Activated CD8-positive, alpha-beta memory T cell treated with anti-CD3 and anti-CD28 coated beads, Interleukin-2, amount 50 U/mL, for 1 hour (primary cell): ENCODE results near the gene TRIM8.
A peak's percentile ranks its signal among the peaks of the same experiment; 100 is the strongest.

Experiments used
- DNase-seq: peaks from one replicate; pipeline ENCODE4 v3.0.0-alpha.2; 2020; ENCODE audit errors: extremely low read depth

The TRIM8 gene, protein sequence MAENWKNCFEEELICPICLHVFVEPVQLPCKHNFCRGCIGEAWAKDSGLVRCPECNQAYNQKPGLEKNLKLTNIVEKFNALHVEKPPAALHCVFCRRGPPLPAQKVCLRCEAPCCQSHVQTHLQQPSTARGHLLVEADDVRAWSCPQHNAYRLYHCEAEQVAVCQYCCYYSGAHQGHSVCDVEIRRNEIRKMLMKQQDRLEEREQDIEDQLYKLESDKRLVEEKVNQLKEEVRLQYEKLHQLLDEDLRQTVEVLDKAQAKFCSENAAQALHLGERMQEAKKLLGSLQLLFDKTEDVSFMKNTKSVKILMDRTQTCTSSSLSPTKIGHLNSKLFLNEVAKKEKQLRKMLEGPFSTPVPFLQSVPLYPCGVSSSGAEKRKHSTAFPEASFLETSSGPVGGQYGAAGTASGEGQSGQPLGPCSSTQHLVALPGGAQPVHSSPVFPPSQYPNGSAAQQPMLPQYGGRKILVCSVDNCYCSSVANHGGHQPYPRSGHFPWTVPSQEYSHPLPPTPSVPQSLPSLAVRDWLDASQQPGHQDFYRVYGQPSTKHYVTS

DNA sequence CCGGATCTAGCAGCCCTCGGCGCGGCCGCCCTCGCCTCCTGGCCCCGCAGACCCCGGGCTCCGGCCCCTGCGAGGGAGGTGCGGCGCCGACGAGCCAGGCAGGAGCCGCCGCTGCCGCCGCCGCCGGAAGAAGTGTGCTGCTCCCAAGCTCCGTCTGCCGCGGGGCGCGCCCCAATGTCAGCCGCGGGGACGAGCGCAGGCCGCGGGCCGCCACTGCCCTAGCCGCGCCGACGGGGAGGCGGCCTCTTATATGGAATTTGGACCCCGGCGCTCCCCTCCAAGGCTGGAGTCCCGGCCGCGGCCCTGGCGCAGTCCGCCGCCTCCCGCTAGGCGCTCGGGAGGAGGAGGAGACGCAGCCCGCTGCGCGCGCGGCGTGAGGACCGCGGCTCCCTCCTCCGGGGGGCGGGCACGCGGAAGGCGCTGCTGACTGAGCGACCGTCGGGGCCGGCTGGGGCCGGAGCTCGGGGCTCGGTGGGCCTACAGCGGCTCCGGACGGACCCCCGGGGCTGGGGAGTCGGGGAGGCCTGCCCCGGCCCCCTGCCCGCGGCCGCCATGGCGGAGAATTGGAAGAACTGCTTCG, at the start of gene TRIM8:
Gene TRIM8 (plus strand): TSS at position 414 of the 580 bp plus-strand sequence. CDS start 139 bp downstream, at position 553.
- DNase-seq: no peak

DNA sequence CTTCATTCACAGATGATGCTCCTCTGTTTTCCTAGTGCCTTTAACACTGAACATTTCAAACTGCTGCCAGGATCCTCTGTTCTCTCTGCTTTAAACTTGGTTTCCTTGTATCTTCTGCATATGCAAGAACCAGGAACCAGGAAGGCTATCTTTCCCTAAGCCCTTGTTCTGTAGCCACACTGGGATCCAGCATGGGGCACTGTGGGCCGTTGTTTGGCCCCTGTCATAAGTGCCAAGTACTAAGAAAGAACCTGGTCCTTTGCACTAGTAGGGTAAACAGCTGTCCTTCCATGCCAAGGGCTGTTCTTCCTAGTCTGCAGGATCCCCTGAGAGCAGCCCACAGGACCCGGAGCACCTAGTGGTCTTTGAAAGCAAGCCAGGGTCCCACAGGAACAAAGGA, 49.0 kb upstream of the TRIM8 start:
- no peak for DNase-seq

DNA sequence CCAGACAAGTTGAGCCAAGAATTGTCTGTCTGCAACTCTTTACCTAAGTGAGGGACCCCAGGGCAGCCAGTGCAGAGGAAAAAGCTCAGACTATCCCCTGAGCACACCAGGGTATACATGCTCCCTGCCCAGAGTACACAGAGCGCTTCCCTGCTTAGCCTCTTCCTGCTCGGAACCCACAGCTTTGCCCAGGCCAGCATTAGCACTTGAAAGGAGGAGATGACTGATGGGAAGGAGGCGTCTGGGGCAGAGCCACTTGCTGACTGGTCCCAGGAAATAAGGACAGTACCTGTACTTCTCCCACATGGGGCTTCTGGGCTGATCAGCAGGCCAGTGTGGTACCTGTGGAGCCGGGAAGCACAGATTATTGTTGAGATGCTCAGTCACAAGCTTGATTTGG, 48.4 kb upstream of the TRIM8 start:
- no peak for DNase-seq

DNA sequence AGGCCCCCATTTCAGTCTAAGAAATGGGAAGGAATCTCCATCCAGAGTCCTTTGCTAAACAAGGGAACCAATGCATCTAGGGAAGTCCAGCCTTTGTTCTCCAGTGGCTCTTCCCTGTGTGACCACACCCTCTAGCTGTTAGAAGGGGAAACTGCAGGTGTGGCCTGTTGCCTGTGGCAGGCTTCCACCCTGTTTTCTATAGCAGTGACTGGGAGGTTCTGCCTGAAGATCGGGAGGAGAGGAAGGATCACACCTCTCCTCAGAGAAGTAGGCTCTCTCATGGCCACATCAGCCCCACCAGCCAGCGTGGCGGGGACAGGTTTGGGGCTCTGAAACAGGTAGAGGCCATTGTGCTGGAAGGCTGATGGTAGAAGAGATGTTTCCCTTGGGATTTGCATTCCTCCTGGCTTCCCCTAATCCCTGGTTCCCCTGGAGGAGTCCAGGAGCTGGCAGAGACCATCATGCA, 47.7 kb upstream of the TRIM8 start:
- DNase-seq: no peak

DNA sequence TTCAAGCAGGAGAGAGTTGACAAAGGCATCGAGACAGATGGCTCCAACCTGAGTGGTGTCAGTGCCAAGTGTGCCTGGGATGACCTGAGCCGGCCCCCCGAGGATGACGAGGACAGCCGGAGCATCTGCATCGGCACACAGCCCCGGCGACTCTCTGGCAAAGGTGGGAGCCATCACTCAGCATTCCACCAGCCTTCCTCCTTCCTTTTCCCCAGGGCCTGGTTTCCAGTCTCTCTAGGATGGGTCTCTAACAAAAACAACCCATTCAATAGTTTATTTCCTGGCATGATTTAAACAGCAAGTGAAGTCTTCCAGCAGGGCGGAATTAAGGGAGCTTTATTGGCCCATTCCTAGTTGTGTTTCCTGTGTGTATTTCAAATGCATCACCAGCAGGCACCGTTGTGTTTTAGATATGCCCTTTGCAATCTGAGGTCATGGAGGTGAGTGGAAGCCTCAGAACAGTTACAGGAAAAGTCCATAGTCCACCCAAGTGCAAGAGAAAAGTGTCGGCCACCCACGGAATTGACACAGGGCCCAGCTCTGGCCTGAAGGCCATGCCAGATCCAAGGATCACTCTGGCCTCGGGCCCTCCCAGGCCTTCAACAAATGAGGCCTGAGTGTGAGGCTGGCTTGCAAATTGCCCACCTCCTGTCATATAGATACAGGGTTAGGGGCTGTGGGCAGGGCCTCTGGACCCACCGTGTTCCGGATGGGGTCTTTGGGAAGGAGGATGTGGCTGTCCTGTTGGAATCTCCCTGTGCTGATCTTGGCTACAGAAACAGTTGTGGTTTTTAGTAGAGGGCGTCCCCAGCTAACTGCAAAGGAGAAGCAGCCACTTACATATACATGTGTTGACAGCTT, 46.9 kb upstream of the TRIM8 start:
- no peak for DNase-seq

DNA sequence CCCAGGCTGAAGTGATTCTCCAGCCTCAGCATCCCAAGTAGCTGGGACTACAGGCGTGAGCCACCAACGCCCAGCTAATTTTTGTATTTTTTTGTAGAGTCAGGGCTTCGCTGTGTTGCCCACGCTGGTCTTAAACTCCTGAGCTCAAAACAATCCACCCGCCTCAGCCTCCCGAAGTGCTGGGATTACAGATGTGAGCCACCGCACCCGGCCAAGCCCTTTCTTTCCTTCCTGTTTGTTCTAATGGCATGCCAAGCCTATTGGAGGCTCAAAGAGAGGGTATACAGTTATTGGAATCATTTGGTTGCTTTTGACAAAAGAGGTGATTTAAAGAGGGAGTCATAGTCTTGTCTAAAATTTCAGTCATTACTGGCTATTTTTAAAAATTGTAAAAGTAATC, 46.0 kb upstream of the TRIM8 start:
- no peak for DNase-seq

DNA sequence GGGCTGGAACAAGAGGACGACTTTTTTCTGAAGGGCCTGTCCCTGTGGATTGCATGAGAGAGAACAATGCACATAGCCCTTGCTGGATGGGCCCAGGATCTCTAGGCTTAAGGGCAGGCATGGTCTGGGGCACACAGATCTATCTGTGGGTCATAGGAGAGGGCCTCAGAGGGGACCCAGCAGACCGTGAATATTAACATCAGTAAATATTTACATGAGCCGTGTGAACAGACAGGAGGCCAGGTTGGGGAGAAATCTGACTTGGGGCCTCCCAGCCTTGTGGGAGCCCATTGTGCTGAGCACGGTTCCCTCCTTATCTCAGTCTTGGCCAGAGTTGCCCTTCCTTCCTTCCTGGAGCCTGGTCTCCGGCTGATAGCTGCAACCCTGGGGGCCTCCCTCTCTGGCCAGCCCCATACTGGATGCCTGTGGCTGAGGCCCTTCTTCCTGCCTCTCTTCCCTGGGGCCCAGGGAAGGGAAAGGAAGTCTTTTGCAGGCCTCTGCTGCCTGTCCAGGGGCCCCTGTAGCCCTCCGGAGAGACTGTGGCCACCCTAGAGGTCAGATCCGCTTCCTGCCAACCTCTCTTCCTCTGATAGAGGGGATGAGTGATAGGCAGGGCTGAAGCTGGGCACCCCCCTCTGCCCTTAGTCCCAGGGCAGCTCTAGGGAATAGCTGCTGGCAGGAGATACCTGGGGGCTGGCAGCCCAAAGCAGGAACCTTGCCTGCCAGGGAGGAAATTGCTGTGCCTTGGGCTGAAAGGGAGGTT, 44.5 kb upstream of the TRIM8 start:
- DNase-seq: no peak

DNA sequence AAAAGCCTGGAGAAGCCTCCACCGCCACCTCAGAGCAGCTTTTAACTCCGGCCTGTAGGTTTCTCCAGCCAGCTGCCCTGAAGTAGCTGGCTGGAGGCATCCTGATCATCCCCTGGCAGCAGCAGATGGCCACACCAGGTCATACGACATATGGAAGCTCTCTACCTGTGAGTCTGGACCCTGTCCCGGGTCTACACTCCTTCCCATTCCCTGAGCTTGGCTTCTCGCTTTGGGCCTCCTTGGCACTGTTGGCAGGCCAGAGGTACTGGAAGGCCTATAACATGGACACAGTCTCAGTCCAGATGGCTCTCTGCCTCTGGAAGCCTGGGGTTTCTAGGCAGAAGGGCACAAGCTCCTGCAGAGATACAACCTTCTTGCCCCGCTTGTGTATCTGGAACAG, 43.5 kb upstream of the TRIM8 start:
- no peak for DNase-seq

DNA sequence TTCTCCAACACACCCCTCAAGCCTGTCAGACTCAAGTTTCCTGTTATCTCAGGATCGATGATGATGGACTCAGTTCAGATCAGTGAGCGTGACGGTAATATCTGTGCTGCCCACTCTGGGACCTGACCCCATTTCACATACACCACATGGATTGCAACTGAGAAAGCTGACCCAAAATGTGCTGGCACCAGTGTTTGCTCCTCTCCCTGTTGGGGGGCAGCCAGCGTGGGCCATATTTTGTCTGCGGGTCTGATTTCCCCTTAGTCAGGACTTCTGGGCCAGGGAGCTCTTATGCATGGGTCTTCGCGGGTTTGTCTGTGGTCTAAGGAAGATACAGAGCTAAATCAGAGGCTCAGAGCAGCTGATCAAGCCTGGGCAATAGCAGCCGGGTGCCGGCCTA, 42.6 kb upstream of the TRIM8 start:
- DNase-seq: no peak

DNA sequence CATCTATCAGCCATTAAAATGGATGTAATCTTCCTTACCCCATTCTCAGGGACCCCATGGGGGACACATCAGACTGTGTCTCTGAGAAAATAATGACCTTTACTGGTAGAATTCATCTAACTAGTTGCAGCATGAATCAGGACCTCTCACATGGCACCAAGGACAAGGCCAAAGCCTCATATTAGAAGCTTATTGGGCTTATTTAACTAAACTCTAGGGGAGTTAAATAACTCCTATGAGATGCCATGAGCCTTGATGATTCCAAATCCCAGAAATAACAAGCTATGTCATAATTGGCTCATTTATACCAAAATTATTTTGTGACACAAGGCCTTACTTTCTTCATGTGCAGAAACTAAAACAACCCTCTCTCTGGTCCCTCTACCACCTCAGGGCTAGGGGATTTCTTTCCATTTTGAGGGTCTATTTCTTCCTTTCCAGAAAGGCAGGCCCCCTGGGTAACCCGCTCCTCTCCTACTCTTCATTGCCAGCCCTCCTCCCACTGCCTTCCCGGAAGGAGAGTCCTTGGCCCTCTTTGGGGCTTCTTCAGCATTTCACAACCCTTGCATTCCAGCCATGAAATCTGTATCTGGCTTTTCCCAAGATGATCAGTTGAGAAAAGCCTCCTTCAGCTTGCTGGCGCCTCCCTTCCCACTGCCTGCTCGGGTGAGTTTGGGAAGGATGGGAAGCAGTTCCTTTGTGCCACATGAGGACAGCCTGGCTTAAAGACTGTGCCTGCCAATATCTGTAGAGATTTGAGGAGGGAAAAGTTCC, 41.8 kb upstream of the TRIM8 start:
- DNase-seq: no peak

DNA sequence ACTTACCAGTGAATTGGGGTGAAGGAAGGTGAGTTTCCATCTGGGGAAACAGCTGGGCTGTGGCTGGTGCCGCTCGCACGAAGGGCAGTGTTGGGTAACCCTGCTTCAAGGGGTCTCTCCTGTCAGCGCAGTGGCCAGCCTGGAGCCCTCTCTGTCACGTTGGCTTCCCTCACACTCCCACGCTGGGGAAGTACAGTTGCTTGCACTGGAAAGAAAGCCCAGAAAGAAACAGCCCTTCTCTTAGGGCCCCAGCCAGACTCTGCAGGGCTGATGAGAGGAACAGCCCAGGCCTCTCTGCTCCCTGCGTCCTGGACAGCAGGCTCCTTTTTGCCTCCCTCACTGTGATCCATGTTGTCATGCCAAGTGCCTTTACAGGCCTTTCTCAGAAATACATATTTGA, 40.3 kb upstream of the TRIM8 start:
- no peak for DNase-seq

DNA sequence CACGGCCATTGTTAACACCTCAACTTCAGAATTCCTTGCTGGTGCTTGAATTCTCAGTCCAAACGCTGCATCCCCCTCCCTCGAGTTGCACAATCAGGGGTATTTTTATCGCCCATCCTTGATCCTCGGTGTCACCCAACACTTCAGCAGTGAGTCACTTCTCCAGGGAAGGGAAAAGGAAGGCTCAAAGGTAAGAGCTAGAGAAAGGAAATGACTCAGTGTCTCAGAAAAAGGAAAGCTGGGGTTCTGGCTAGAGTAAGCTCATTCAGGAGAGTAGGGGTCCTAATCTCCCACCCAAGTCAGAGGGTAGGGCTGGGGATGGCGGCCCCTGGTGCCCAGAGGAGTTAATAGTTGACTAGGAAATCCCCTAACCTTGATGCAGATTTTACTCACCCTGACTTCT, 39.8 kb upstream of the TRIM8 start:
- no peak for DNase-seq

DNA sequence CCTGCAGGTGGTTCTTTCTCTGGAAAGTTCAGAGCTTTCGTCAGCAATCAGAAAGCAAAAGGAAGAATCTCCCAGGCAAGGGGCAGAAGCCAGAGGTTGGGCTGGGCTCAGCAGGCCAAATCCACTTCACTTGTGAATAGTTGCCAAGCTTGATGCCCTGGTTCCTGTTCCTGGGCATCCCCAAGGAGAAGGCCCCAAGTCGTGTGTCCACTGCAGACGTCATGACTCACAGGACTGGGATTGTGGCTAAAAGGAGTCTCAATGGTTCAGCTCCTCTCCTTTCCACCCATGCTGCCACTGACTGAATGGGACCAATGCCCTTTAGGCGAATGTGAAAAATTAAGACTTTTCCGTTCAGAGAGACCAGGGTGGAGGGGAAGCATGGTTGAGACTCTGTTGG, 38.6 kb upstream of the TRIM8 start:
- DNase-seq: no peak

DNA sequence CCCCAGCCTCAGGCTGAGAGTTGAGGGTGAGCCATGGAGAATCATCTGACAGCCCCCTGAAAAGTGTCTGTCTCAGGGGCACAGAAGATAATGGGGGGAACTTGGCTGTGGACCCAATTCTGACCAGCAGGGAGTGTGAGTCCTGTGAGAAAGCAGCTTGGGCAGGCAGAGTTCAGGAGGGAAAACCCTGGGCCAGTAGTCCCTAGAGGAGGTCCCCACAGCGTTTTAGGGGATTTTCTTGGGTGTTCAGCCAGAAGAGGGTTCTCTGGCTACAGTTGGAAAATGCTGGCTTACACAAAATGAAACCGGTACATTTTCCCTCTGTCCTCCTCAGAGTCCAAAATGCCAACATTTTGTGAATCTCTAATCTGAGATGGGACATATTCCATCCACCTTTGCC, 35.8 kb upstream of the TRIM8 start:
- DNase-seq: no peak

DNA sequence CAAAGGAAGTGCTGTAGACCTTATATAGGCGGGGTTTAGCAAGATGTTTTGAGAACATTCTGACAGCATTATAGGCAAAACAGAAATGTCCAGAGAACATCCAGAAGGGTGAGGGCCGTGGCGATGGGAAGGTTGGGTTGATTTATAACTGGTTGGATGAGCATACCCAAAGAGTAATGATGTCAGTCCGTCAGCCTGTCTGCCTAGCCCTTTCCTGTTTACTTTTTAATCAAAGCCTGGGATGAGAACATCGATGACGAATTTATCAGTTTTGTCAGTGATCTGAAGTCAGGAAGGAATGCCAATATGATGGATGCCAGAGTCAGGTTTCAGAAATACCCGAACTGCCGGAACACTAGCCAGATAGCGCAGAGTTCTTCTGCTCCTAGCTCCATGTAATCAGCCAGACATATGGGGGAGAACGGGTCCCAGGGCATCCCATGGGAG, 33.8 kb upstream of the TRIM8 start:
- no peak for DNase-seq

DNA sequence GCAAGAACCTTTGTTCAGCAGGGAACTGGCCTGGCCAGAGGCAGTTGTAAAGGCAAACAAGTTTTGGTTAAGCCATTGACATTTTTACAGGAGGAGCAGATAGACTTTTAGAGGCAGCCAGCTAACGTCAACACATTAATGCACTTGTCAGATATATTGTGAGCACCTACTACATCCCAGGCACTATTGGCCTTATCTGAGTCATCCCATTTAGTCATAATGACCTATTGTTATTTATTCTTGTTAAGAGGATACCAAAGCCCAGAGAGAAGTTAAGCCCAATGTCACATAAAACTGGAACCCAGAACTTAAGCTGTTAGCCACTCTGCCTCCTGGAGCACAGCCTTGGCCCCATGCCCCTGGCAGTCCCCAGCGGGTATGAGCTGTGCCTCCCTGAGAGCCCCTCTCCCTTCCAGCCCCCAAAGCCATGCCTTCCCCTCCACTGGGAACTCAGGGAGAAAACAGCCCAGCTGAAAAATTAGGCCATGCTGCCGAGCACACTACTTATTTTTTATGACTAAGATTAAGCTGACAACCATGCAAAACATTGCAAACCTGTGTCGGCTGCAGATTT, 32.7 kb upstream of the TRIM8 start:
- DNase-seq: no peak

DNA sequence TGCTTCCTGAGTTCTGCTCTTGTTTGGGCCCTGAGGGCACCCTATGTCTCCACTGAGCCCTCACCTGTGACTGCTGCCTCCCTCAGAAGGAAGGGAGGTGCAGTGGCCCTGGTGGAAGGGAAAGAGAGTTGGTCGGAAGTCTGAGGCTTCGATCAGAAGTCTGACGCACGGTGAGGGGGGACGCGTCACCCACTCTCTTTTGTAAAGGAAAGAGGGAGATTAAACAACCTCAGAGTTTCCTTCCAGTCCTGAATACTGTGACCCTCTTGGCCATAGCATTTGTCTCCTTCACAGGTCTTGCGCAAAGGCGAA, 31.4 kb upstream of the TRIM8 start:
- DNase-seq: peak; percentile 58

DNA sequence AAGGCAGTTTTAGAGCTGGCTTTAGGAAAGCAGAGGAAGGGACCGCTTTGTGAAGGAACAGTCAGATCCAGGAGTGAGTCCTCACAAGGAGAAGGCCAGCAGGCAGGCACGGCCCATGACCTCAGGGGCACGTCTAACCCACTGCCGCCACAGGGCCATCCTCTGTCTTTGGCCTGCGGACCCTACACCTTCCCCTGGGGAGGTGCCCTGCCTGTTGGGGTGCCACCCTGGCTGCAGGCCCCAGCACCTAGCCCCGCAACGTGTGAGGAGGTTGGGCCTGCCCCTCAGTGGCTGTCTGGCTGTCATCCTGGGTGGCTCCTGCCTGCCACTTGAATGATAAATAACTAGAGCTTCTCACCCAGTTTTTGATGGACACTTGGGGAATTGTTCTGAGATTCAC, 31.0 kb upstream of the TRIM8 start:
- peak; percentile 16 for DNase-seq

DNA sequence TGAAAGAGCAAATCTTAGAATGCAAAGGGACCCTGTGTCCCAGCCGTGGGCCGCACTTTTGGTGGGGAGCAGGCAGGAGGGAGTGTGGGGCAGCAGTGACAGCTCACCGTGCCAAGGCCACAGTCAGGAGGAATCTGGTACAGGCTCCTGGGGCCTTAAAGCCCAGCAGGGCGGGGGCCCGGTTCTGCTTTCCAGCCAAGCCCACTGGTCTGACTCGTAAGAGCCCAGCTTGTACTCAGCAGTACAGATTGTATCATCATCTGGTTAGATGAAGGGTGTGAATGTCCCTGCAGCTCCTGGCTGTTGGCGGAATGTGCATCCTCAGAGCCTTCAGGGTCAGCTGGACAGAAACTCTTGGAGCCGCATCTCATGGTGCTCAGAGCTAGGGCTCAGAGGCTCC, 30.5 kb upstream of the TRIM8 start:
- no peak for DNase-seq

DNA sequence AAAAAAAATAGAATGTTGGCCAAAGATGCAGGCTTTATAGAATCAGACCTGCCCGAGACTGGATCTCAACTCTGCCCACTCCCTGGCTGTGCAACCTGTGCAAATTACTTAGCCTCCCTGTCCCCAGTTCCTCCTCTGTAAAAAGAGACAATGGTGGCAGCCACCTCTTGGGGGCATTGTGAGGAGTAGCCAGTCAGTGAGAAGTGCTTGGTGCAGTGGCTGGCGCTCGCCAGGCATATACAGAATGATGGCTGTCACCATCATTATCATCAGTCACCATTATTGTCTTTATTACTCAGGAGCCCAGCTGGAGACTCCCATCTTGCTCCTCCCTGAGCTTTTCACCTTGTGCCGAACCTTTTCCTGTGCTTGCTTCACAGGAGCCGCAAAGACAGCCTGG, 29.4 kb upstream of the TRIM8 start:
- DNase-seq: no peak

DNA sequence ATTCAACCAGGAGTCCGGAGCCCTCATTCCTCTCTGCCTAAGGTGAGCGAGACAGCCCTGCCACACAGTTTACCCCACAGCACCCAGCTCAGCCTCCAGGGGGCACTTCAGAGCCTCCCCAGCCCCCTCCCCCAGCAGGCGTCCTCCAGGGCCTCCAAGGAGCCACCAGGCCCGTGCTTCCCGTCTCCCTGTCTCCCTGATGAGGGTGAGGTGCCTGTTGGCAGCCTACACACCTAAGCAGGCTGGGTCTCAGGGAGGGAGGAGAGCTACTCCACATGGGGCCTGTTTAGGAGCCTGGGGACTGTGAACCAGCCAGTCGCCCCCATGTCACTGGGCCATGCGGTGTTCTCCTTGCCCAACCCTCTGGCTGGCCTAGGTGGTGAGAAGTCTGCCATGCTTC, 28.9 kb upstream of the TRIM8 start:
- DNase-seq: no peak
